ENCODE results near the gene MTRF1L.

- TF ChIP-seq YY1 (IDR thresholded peaks at IDR 0.05; ENCODE audit: insufficient read depth, insufficient read length) = no peak
- TF ChIP-seq ZNF274 (IDR thresholded peaks at IDR 0.05; ENCODE audit: low read depth, low read length) = no peak
Measured at GRCh38 chr6:152973916-152974315, 28.6 kb downstream of the MTRF1L start.

Data from NT2/D1 (cell line).